Endothelial cell of umbilical vein (primary cell): Measurements from ENCODE around the gene PHACTR1. TPM values are rescaled to one million over a fixed set of nuclear protein-coding genes. Genes with fewer than 3 reads are reported as not detected.

Experiments used
- BruUV-seq: library from RNA; stranded (reverse); fragments of 400-500 nt; replicated peaks from 2 replicates; lab custom pipeline; 2021; lab: Mats Ljungman, UMichigan
- CTCF ChIA-PET: fragments of 300-600, 350-600 bp; sonication (Branson Sonifier 250); formaldehyde crosslinking; loops from one replicate; lab custom pipeline; 2021; ENCODE audit warnings: antibody characterized with exemption, inconsistent platforms; lab: Charles Lee
- POLR2A ChIA-PET: fragments of 300-600, 350-600 bp; sonication (Branson Sonifier 250); formaldehyde crosslinking; loops from one replicate; lab custom pipeline; 2021; ENCODE audit warnings: antibody characterized with exemption, inconsistent platforms; lab: Charles Lee
- DNase-seq: peaks from one replicate; pipeline ENCODE4 v3.0.0-alpha.2; 2011; ENCODE audit warnings: low read depth, low spot score
- FAIRE-seq: peaks from 2 replicates; lab custom pipeline; 2011; peaks lifted over from hg19 to GRCh38; lab: Jason Lieb, UNC
- H2AFZ ChIP-seq: 2 replicates; pipeline ENCODE4 v1.6.0; 2012; ENCODE audit warnings: low read depth, low read length, control low read depth, inconsistent platforms
- H3K27ac ChIP-seq: 2 replicates; pipeline ENCODE4 v1.5.1; 2011; ENCODE audit warnings: low read depth, mild to moderate bottlenecking, control low read depth, low read length, moderate library complexity; ENCODE audit not compliant: insufficient read depth
- H3K27me3 ChIP-seq, 2 experiments: 2 replicates each; pipeline versions ENCODE4 v1.6.0 to v1.6.1; 2011; ENCODE audit warnings: low read length in 2 of 2, mixed read lengths in 1 of 2; ENCODE audit not compliant: control insufficient read depth in 2 of 2, insufficient read depth in 2 of 2
- H3K36me3 ChIP-seq, 2 experiments: 2 replicates in 1 of 2; 3 replicates in 1 of 2; pipeline ENCODE4 v1.5.1; 2011; ENCODE audit warnings: low read length in 2 of 2, mild to moderate bottlenecking in 1 of 2, moderate library complexity in 1 of 2; ENCODE audit not compliant: control insufficient read depth in 2 of 2, insufficient read depth in 2 of 2; ENCODE audit errors: extremely low read depth in 1 of 2
- H3K4me1 ChIP-seq: 3 replicates; pipeline ENCODE4 v1.5.1; 2011; ENCODE audit warnings: mild to moderate bottlenecking, low read length; ENCODE audit not compliant: control insufficient read depth, insufficient read depth; ENCODE audit errors: extremely low read depth
- H3K4me2 ChIP-seq: 2 replicates; pipeline ENCODE4 v1.6.1; 2011; ENCODE audit warnings: low read length, control low read depth, mixed read lengths; ENCODE audit not compliant: insufficient read depth
- H3K4me3 ChIP-seq, 3 experiments: fragments of 200-600 bp in 1 of 3; sonication (generic), shearing (Covaris generic) in 1 of 3; replicated peaks in 1 of 3; 2 replicates each; pipeline ENCODE4 v1.5.1; 2011 to 2016; ENCODE audit warnings: control low read depth in 3 of 3, low read length in 3 of 3, mild to moderate bottlenecking in 2 of 3, inconsistent platforms in 1 of 3, low read depth in 1 of 3, moderate library complexity in 1 of 3; ENCODE audit not compliant: insufficient read depth in 1 of 3
- H3K79me2 ChIP-seq: 2 replicates; pipeline ENCODE4 v1.6.0; 2012; ENCODE audit warnings: low read length, inconsistent platforms; ENCODE audit not compliant: control insufficient read depth, insufficient read depth
- H3K9ac ChIP-seq: replicated peaks from 2 replicates; pipeline ENCODE3; 2011; ENCODE audit warnings: low read length, control low read depth; ENCODE audit not compliant: insufficient read depth; ENCODE audit errors: extremely low read depth
- H3K9me1 ChIP-seq: replicated peaks from 3 replicates; pipeline ENCODE4 v1.6.0; 2011; ENCODE audit warnings: mild to moderate bottlenecking, low read length; ENCODE audit not compliant: control insufficient read depth, insufficient read depth; ENCODE audit errors: extremely low read depth
- H3K9me3 ChIP-seq: replicated peaks from 2 replicates; pipeline ENCODE4 v1.5.1; 2012; ENCODE audit warnings: low read length, inconsistent platforms; ENCODE audit not compliant: control insufficient read depth, insufficient read depth
- H4K20me1 ChIP-seq: replicated peaks from 2 replicates; pipeline ENCODE3; 2011; ENCODE audit warnings: mild to moderate bottlenecking, low read length; ENCODE audit not compliant: control insufficient read depth, insufficient read depth; ENCODE audit errors: extremely low read depth
- EZH2 ChIP-seq: IDR thresholded peaks from 2 replicates; pipeline ENCODE4 v1.6.1; 2012; ENCODE audit warnings: borderline replicate concordance, low read depth, mild to moderate bottlenecking, moderate library complexity, low read length, inconsistent platforms; ENCODE audit not compliant: severe bottlenecking
- FOS ChIP-seq: IDR thresholded peaks from 2 replicates; pipeline ENCODE4 v1.6.1; 2011; ENCODE audit warnings: mild to moderate bottlenecking, low read length, moderate library complexity, borderline replicate concordance; ENCODE audit not compliant: insufficient read depth
- GATA2 ChIP-seq: IDR thresholded peaks from 2 replicates; pipeline ENCODE4 v1.7.0; 2011; ENCODE audit warnings: low read depth, mild to moderate bottlenecking, moderate library complexity, mixed read lengths, low read length; ENCODE audit not compliant: insufficient read length, insufficient read depth
- JUN ChIP-seq: IDR thresholded peaks from 2 replicates; pipeline ENCODE4 v1.6.1; 2011; ENCODE audit warnings: borderline replicate concordance, low read depth; ENCODE audit not compliant: insufficient read length, insufficient read depth
- MYC ChIP-seq: IDR thresholded peaks from one replicate; pipeline ENCODE4 v1.6.1; 2011; ENCODE audit warnings: mild to moderate bottlenecking, low read depth, low read length
- POLR2A ChIP-seq: IDR thresholded peaks from 2 replicates; pipeline ENCODE4 v1.6.1; 2012; ENCODE audit warnings: low read depth, mild to moderate bottlenecking, control low read depth, low read length
- POLR2AphosphoS5 ChIP-seq: IDR thresholded peaks from 2 replicates; pipeline ENCODE4 v1.6.1; 2012; ENCODE audit warnings: low read depth, mild to moderate bottlenecking, control low read depth, low read length, moderate library complexity; ENCODE audit not compliant: insufficient read depth
- dilution Hi-C: fragments of 300-500 bp; cut with MboI; formaldehyde crosslinking; loops from one replicate; pipeline ENCODE4 v1.15.0; 2019; ENCODE audit warnings: low sequenced_read_pairs; ENCODE audit not compliant: extremely low pct_ligation_motif_present
- intact Hi-C: fragments of 100-400 bp; cut with micrococcal nuclease; formaldehyde crosslinking; loops from one replicate; pipeline ENCODE4 v1.10.0; 2022
- polyA plus RNA-seq, 4 experiments: library from polyadenylated mRNA; depleted of rRNA in 3 of 4; stranded (reverse) in 3 of 4; unstranded in 1 of 4; fragments of >200 nt; gene quantifications; 2 replicates each; pipeline versions ENCODE4 v1.2.1 to v1.2.3, GENCODE V29; 2011 to 2012; ENCODE audit warnings: missing spikeins in 1 of 4
- total RNA-seq: library from RNA; stranded (reverse); gene quantifications from 2 replicates; pipeline ENCODE4 v1.2.3, GENCODE V29; 2021
- TF ChIP-seq, protein P1 (sequence below): IDR thresholded peaks from 2 replicates; pipeline ENCODE4 v1.6.1; 2011; ENCODE audit not compliant: insufficient read depth, insufficient read length
- TF ChIP-seq, protein P2 (sequence below), 2 donors: IDR thresholded peaks; 1 replicate in 1 of 2; 2 replicates in 1 of 2; pipeline ENCODE4 v1.5.1; 2011; ENCODE audit warnings: low read length in 2 of 2, mild to moderate bottlenecking in 2 of 2, moderate library complexity in 2 of 2, control low read depth in 1 of 2, inconsistent platforms in 1 of 2, low read depth in 1 of 2; ENCODE audit not compliant: insufficient read depth in 1 of 2; ENCODE audit errors: extremely low read depth in 1 of 2

Gene PHACTR1
- total and polyA plus RNA-seq, 2 donors (not counting 3 experiments of a cell fraction or from before 2014, with no cell fraction given) = 2.4 to 23.2 TPM

GRCh38 chr6:12963567-12963966 lies 247.0 kb downstream of the PHACTR1 start:
- peak overlapping the region; percentile 66 for H3K9ac ChIP-seq
- H3K27ac ChIP-seq = peak overlapping the region; percentile 96
- FAIRE-seq (no peak), DNase-seq (no peak)
- peak overlapping the region; percentile 77 for H2AFZ ChIP-seq
- intact Hi-C loops = loop anchor here (2.0 kb wide), 1 partner anchor 365 kb away; the partner anchor contains the start of gene TBC1D7
- dilution Hi-C loops = no loop called here
- no peaks in the 10 kb centered on the region for H3K27me3 ChIP-seq
- POLR2A ChIA-PET = no interaction called here
- CTCF ChIA-PET = interaction anchor here (1.5 kb wide), 1 partner anchor 10 kb away, joined by 3 read pairs; no protein-coding TSS in a partner anchor
- H3K9me3 ChIP-seq = no peaks in the 10 kb centered on the region
- peak overlapping the region in 1 of 3 experiments; percentile 34 for H3K4me3 ChIP-seq
- TF ChIP-seq POLR2A (no peak), FOS (no peak), GATA2 (no peak), JUN (no peak), POLR2AphosphoS5 (no peak), MYC (no peak), EZH2 (no peak)
- TF ChIP-seq, protein P1, sequence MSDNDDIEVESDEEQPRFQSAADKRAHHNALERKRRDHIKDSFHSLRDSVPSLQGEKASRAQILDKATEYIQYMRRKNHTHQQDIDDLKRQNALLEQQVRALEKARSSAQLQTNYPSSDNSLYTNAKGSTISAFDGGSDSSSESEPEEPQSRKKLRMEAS = no peak
- TF ChIP-seq, protein P2, sequence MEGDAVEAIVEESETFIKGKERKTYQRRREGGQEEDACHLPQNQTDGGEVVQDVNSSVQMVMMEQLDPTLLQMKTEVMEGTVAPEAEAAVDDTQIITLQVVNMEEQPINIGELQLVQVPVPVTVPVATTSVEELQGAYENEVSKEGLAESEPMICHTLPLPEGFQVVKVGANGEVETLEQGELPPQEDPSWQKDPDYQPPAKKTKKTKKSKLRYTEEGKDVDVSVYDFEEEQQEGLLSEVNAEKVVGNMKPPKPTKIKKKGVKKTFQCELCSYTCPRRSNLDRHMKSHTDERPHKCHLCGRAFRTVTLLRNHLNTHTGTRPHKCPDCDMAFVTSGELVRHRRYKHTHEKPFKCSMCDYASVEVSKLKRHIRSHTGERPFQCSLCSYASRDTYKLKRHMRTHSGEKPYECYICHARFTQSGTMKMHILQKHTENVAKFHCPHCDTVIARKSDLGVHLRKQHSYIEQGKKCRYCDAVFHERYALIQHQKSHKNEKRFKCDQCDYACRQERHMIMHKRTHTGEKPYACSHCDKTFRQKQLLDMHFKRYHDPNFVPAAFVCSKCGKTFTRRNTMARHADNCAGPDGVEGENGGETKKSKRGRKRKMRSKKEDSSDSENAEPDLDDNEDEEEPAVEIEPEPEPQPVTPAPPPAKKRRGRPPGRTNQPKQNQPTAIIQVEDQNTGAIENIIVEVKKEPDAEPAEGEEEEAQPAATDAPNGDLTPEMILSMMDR (IDR thresholded peaks at IDR 0.05; ENCODE audit: extremely low read depth in 1 of 2, insufficient read depth in 1 of 2, low read depth in 1 of 2, low read length in 2 of 2) = no peak
- H4K20me1 ChIP-seq = no peaks in the 10 kb centered on the region
- BruUV-seq = TSS peak; percentile 84
- peaks cover 36% of the 10 kb centered on the region for H3K79me2 ChIP-seq
- no peaks in the 10 kb centered on the region for H3K36me3 ChIP-seq
- peaks cover 28% of the 10 kb centered on the region for H3K4me1 ChIP-seq
- H3K9me1 ChIP-seq = no peaks in the 10 kb centered on the region
- H3K4me2 ChIP-seq = peak overlapping the region; percentile 68
